Activated T-cell treated with anti-CD3 and anti-CD28 coated beads, Interleukin-2, amount 50 U/mL, for 24 hours (primary cell): ENCODE results near the gene CLEC17A.
"Not testable (repeated sequence)": the region's sequence is repeated elsewhere in the genome, so short reads cannot be mapped to it uniquely, and the experiment has no call there.

Experiments used
- DNase-seq: peaks from one replicate; pipeline ENCODE4 v3.0.0-alpha.2; 2020
- H3K27ac Mint-ChIP-seq: 2 replicates; pipeline ENCODE4 v1.8.0; 2020; ENCODE audit warnings: mild to moderate bottlenecking, mixed read lengths
- H3K27me3 Mint-ChIP-seq: 2 replicates; pipeline ENCODE4 v1.8.0; 2020; ENCODE audit warnings: mixed read lengths
- H3K36me3 Mint-ChIP-seq: 2 replicates; pipeline ENCODE4 v1.8.0; 2020; ENCODE audit warnings: low read depth, mixed read lengths
- H3K4me1 Mint-ChIP-seq: 2 replicates; pipeline ENCODE4 v1.8.0; 2020; ENCODE audit warnings: low read depth, mixed read lengths
- H3K4me3 Mint-ChIP-seq: 2 replicates; pipeline ENCODE4 v1.8.0; 2020; ENCODE audit warnings: mild to moderate bottlenecking, moderate library complexity, mixed read lengths
- H3K9me3 Mint-ChIP-seq: 2 replicates; pipeline ENCODE4 v1.8.0; 2020; ENCODE audit warnings: mixed read lengths

Gene CLEC17A

DNA sequence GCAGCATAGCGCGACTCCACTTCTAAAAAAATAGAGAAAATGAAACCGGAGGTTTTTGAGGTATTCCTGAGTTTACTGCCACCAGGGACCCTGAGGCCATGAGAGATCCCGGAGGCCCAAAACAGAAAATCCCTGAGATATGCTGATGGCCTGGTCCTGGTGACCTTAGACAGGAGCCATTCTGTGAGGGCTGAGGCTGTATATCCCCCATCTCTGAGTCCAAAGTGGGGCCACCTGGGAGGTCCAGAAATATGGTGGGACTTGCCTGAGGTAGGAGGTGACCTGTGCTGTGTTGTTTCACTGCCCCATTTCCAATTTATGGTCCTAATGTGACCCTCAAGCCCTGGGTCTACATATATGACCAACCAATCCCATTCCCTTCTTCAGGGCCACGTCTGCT, 1.5 kb downstream of the CLEC17A start:
- H3K27me3 Mint-ChIP-seq, H3K9me3 Mint-ChIP-seq, DNase-seq, H3K27ac Mint-ChIP-seq, H3K4me3 Mint-ChIP-seq, H3K36me3 Mint-ChIP-seq: not testable (repeated sequence)
- peaks cover 27% of the 10 kb centered on the region for H3K4me1 Mint-ChIP-seq

- H3K4me3 Mint-ChIP-seq, H3K36me3 Mint-ChIP-seq, DNase-seq, H3K9me3 Mint-ChIP-seq, H3K27me3 Mint-ChIP-seq: not testable (repeated sequence)
- Mint-ChIP-seq H3K27ac (peak overlapping the region; percentile 47), H3K4me1 (peaks cover 26% of the 10 kb centered on the region)
These were observed 2.3 kb downstream of the CLEC17A start for GRCh38 chr19:14585187-14585586.

DNA sequence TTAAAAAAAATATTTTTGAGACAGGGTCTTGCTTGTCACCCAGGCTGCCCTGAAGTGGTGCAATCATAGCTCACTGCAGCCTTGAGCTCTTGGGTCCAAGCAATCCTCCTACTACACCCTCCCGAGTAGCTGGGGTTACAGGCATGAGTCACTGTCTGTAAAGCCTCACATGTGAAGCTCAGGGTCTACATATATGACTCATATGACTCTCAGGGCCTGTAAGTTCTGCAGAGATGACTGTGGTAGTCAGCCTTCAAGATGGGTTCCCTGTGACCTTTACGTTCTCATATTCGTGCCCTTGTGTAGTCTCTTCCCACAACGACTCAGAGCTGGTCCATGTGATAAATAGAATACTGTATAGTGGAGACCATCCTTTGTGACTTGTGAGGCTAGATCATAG, 6.5 kb downstream of the CLEC17A start:
- H3K27me3 Mint-ChIP-seq, H3K36me3 Mint-ChIP-seq, H3K4me1 Mint-ChIP-seq, H3K9me3 Mint-ChIP-seq, H3K4me3 Mint-ChIP-seq, DNase-seq, H3K27ac Mint-ChIP-seq: not testable (repeated sequence)

DNA sequence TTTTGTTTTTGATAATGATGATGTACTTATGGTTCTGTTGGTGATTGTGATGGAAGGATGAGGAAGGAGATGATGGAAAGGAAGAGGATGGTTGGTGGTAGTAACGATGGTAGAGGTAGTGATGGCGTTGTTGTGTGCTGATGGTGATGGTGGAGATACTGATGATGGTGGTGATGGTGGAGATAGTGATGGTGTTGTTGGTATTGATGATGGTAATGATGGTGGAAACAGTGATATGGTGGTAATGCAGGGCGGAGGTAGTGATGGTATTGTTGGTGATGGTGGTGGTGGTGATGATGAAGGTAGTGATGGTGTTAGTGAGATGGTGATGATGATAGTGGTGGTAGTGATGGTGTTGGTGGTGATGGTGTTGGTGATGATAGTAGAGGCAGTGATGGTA, 12.7 kb downstream of the CLEC17A start:
- Mint-ChIP-seq H3K4me3 (no peak overlapping the region), H3K4me1 (no peaks in the 10 kb centered on the region), H3K36me3 (no peaks in the 10 kb centered on the region), H3K27ac (no peak overlapping the region), H3K27me3 (peaks cover 15% of the 10 kb centered on the region), H3K9me3 (peaks cover 6% of the 10 kb centered on the region)
- DNase-seq: no peak

- Mint-ChIP-seq H3K4me3 (no peak overlapping the region), H3K27me3 (peaks cover 9% of the 10 kb centered on the region), H3K4me1 (peaks cover 12% of the 10 kb centered on the region), H3K9me3 (peaks cover 6% of the 10 kb centered on the region), H3K36me3 (no peaks in the 10 kb centered on the region), H3K27ac (no peak overlapping the region)
- no peak for DNase-seq
These were observed 16.8 kb downstream of the CLEC17A start for GRCh38 chr19:14599548-14600147.

DNA sequence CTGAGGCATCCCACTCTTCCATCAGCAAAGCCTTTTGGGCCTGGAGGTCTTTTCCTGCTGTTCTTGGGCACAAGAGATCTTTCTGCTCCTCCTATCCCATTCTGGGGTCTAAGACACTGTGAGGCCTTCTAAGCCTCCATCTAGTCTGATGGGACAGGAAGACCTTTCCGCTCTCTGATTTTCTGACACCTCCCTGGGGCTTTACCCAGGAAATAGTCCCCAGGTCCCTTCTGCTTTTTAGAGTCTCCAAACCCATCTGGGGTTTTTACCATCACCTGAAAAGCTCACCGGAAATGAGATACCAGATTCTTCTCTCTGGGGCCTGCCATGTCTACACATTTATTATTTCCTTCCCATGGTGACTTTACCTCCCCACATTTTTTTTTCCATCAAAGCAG, 21.1 kb downstream of the CLEC17A start:
- H3K27ac Mint-ChIP-seq: peak overlapping the region; percentile 72
- no peaks in the 10 kb centered on the region for H3K9me3 Mint-ChIP-seq
- no peak for DNase-seq
- peaks cover 15% of the 10 kb centered on the region for H3K4me1 Mint-ChIP-seq
- H3K4me3 Mint-ChIP-seq: no peak overlapping the region
- H3K27me3 Mint-ChIP-seq: no peaks in the 10 kb centered on the region
- no peaks in the 10 kb centered on the region for H3K36me3 Mint-ChIP-seq

GRCh38 chr19:14606627-14607026, 23.7 kb downstream of the CLEC17A start:
- no peak for DNase-seq
- no peaks in the 10 kb centered on the region for H3K27me3 Mint-ChIP-seq
- no peaks in the 10 kb centered on the region for H3K36me3 Mint-ChIP-seq
- no peaks in the 10 kb centered on the region for H3K9me3 Mint-ChIP-seq
- peaks cover 15% of the 10 kb centered on the region for H3K4me1 Mint-ChIP-seq
- no peak overlapping the region for H3K27ac Mint-ChIP-seq
- no peak overlapping the region for H3K4me3 Mint-ChIP-seq

GRCh38 chr19:14611051-14611450, 28.2 kb downstream of the CLEC17A start:
- H3K4me1 Mint-ChIP-seq: peaks cover 3% of the 10 kb centered on the region
- peaks cover under 1% of the 10 kb centered on the region for H3K27me3 Mint-ChIP-seq
- no peak for DNase-seq
- H3K4me3 Mint-ChIP-seq: no peak overlapping the region
- H3K36me3 Mint-ChIP-seq: no peaks in the 10 kb centered on the region
- no peaks in the 10 kb centered on the region for H3K9me3 Mint-ChIP-seq
- no peak overlapping the region for H3K27ac Mint-ChIP-seq

DNA sequence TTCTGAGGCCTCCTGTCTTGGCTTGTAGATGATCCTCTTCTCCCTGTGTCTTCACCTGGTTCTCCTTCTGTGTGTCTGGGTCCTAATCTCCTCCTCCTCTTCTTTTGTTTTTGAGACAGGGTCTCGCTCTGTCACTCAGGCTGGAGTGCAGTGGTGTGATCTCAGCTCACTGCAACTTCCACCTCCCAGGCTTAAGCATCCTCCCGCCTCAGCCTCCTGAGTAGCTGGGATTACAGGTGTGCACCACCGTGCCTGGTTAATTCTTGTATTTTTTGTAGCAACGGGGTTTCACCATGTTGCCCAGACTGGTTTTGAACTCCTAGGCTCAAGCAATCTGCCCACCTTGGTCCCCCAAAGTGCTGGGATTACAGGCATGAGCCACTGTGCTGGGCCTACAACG, 29.4 kb downstream of the CLEC17A start:
- not testable (repeated sequence) for H3K4me1 Mint-ChIP-seq, H3K27me3 Mint-ChIP-seq, H3K9me3 Mint-ChIP-seq, H3K27ac Mint-ChIP-seq, H3K36me3 Mint-ChIP-seq, DNase-seq, H3K4me3 Mint-ChIP-seq

DNA sequence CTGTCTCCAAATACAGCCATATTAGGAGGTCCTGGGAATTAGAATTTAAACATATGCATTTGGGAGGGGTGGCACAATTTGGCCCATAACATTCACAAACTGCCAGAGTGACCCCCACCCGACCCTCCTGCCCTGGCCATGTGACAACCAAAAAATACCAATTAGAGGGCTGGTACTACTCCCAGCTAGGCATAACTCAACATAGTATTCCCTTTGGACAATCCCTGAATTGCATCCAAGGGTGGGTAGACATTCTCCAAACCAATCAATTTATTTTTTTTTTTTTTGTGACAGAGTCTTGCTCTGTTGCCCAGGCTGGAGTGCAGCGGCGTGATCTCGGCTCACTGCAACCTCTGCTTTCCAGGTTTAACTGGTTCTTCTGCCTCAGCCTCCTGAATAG, 29.8 kb downstream of the CLEC17A start:
- H3K9me3 Mint-ChIP-seq: no peaks in the 10 kb centered on the region
- peaks cover 6% of the 10 kb centered on the region for H3K27me3 Mint-ChIP-seq
- H3K4me1 Mint-ChIP-seq: peaks cover 3% of the 10 kb centered on the region
- DNase-seq: no peak
- no peak overlapping the region for H3K4me3 Mint-ChIP-seq
- H3K36me3 Mint-ChIP-seq: no peaks in the 10 kb centered on the region
- H3K27ac Mint-ChIP-seq: no peak overlapping the region

- not testable (repeated sequence) for H3K27ac Mint-ChIP-seq, H3K9me3 Mint-ChIP-seq, H3K4me1 Mint-ChIP-seq, H3K36me3 Mint-ChIP-seq, H3K27me3 Mint-ChIP-seq, DNase-seq, H3K4me3 Mint-ChIP-seq
These were observed 30.7 kb downstream of the CLEC17A start for GRCh38 chr19:14613399-14614098.

- no peaks in the 10 kb centered on the region for H3K36me3 Mint-ChIP-seq
- H3K27me3 Mint-ChIP-seq: peaks cover 8% of the 10 kb centered on the region
- H3K9me3 Mint-ChIP-seq: no peaks in the 10 kb centered on the region
- H3K4me3 Mint-ChIP-seq: no peak overlapping the region
- no peak for DNase-seq
- peaks cover 3% of the 10 kb centered on the region for H3K4me1 Mint-ChIP-seq
- H3K27ac Mint-ChIP-seq: no peak overlapping the region
These were observed 31.2 kb downstream of the CLEC17A start for GRCh38 chr19:14614099-14614412.

DNA sequence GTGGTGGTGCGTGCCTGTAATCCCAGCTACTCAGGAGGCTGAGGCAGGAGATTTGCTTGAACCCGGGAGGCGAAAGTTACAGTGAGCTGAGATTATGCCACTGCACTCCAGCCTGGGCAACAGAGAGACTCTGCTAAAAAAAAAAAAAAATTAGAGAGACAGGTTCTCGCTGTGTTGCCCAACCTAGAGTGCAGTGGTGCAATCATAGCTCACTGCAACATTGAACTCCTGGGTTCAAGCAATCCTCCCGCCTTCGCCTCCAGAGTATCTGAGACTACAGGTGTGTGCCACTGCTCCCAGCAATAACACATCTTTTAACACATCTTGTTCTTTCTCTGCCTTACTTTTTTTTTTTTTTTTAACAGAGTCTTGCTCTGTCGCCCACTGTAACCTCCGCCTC, 32.7 kb downstream of the CLEC17A start:
- peaks cover 8% of the 10 kb centered on the region for H3K27me3 Mint-ChIP-seq
- peaks cover 3% of the 10 kb centered on the region for H3K4me1 Mint-ChIP-seq
- H3K4me3 Mint-ChIP-seq: no peak overlapping the region
- H3K9me3 Mint-ChIP-seq: peaks cover 8% of the 10 kb centered on the region
- no peaks in the 10 kb centered on the region for H3K36me3 Mint-ChIP-seq
- H3K27ac Mint-ChIP-seq: no peak overlapping the region
- DNase-seq: no peak

GRCh38 chr19:14616407-14616806, 33.5 kb downstream of the CLEC17A start:
- H3K4me3 Mint-ChIP-seq: no peak overlapping the region
- peaks cover 8% of the 10 kb centered on the region for H3K9me3 Mint-ChIP-seq
- H3K27me3 Mint-ChIP-seq: peaks cover 8% of the 10 kb centered on the region
- DNase-seq: no peak
- peaks cover 3% of the 10 kb centered on the region for H3K4me1 Mint-ChIP-seq
- no peak overlapping the region for H3K27ac Mint-ChIP-seq
- no peaks in the 10 kb centered on the region for H3K36me3 Mint-ChIP-seq

DNA sequence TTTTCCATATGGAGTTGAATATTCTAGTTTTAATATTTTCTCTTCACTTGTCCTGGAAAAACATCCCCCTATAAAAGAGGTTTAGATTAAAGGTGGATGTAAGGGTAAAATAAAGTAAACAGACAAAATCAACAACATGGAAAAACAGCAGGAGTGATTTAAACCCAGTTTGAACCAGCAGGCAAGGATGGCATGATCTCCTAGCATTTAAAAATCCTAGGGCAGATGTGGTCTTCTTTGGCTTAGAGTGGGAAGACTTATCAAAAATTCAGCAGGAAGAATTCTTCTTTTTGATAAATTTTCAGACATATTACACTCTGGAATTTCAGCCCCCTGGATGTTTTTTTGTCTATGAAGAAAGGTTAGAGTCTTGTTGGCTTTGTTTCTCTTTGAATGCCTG, 36.5 kb downstream of the CLEC17A start:
- Mint-ChIP-seq H3K27ac (no peak overlapping the region), H3K4me1 (no peaks in the 10 kb centered on the region), H3K36me3 (no peaks in the 10 kb centered on the region), H3K4me3 (no peak overlapping the region), H3K9me3 (peaks cover 8% of the 10 kb centered on the region), H3K27me3 (peaks cover 8% of the 10 kb centered on the region)
- no peak for DNase-seq

DNA sequence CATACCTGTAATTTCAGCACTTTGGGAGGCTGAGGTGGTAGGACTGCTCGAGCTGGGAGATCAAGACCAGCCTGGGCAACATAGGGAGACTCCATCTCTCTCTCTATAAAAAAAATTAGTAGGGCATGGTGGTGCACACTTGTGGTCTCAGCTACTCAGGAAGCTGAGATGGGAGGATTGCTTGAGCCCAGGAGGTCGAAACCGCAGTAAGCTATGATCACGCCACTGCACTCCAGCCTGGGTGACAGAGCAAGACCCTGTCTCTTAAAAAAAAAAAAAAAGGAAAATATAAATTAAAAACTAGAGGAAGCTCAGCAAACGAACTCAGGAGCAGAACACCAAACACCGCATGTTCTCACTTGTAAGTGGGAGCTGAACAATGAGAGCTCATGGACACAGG, 41.6 kb downstream of the CLEC17A start:
- not testable (repeated sequence) for H3K36me3 Mint-ChIP-seq, H3K4me3 Mint-ChIP-seq, H3K4me1 Mint-ChIP-seq, DNase-seq, H3K27ac Mint-ChIP-seq, H3K9me3 Mint-ChIP-seq, H3K27me3 Mint-ChIP-seq
